Measurements from ENCODE around the gene LCNL1.

The LCNL1 gene

GRCh38 chr9:136972743-136973142 is 10.1 kb upstream of the LCNL1 start:
- Histone ChIP-seq H3K4me1 (ENCODE audit: control insufficient read depth, low read length) (no peaks in the 10 kb centered on the region; the same call in 1 of the 2 replicates), H3K79me2 (ENCODE audit: control insufficient read depth, low read length) (no peaks in the 10 kb centered on the region), H3K4me2 (ENCODE audit: low read length) (no peak overlapping the region), H3K4me3 (ENCODE audit: low read length) (no peak overlapping the region), H3F3A (ENCODE audit: control insufficient read depth, insufficient read depth) (no peaks in the 10 kb centered on the region), H3K9me2 (replicated peaks; ENCODE audit: control insufficient read depth, low read length) (no peaks in the 10 kb centered on the region), H3K27ac (ENCODE audit: low read depth, low read length) (no peak overlapping the region), H3K27me3 (ENCODE audit: control insufficient read depth, low read length) (no peaks in the 10 kb centered on the region), H4K20me1 (ENCODE audit: control insufficient read depth, insufficient read depth, low read depth, low read length) (no peaks in the 10 kb centered on the region), H3K36me3 (ENCODE audit: control insufficient read depth, low read length) (no peaks in the 10 kb centered on the region), H3K9me3 (ENCODE audit: control insufficient read depth, insufficient read depth, low read length) (no peaks in the 10 kb centered on the region)
- no peak for TF ChIP-seq EZH2phosphoT487 (IDR thresholded peaks at IDR 0.05; ENCODE audit: borderline replicate concordance, low read length)

DNA sequence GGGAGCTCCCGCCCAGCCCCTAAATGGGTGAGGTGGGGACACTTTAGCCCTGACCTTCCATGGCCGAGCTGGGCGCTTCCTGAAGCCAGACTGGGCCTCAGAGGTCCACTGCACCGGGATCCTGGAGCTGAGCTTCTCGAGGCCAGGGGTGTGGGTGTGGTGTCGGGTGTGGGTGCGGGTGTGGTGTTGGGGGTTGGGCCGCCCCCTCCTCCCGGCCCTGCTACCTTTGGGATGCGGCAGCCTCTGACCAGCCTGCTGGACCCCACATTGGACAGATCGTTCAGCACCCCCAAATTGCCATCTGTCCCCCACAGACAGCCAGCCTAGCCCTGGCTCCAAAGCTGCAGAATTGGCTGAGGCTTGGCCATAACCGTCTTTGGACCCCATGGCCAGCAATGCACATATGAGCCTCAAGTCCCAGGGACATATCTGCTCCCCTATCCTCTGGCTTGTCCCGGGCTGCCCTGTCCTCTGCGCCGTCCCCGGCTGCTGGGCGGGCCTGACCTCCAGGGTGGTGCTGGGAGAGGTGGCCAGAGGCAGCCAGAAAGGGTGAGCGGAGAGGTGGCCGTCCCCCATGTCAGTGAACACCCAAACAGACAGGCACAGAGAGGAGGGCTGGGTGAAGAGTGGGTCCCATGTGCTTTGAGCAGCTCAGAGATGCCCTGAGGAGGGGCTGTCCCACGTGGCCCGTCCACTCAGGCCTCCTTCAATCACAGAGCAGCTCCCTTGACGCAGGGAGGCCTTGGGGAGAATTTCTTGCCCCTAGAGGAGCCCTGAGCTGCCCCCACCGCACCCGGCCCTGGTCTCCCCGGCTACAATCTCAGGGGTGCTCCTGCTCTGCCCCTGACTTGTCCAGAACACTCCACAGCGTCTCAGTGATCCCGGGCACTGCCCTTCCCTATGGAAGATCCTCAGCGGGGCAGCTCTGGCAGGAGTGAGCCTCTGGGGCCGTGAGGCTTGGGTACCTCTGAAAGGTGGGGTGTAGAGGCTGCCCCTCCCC is 8.9 kb upstream of the LCNL1 start:
- no peaks in the 10 kb centered on the region for H3K27me3 ChIP-seq (ENCODE audit: control insufficient read depth, low read length)
- no peaks in the 10 kb centered on the region for H3K9me3 ChIP-seq (ENCODE audit: control insufficient read depth, insufficient read depth, low read length)
- no peaks in the 10 kb centered on the region for H3K79me2 ChIP-seq (ENCODE audit: control insufficient read depth, low read length)
- no peaks in the 10 kb centered on the region for H3F3A ChIP-seq (ENCODE audit: control insufficient read depth, insufficient read depth)
- H3K9me2 ChIP-seq (replicated peaks; ENCODE audit: control insufficient read depth, low read length), result no peaks in the 10 kb centered on the region
- no peaks in the 10 kb centered on the region for H3K36me3 ChIP-seq (ENCODE audit: control insufficient read depth, low read length)
- no peaks in the 10 kb centered on the region for H4K20me1 ChIP-seq (ENCODE audit: control insufficient read depth, insufficient read depth, low read depth, low read length)
- H3K4me1 ChIP-seq (ENCODE audit: control insufficient read depth, low read length), result no peaks in the 10 kb centered on the region; the same call in 1 of the 2 replicates
- no peak overlapping the region for H3K4me2 ChIP-seq (ENCODE audit: low read length)
- no peak overlapping the region for H3K27ac ChIP-seq (ENCODE audit: low read depth, low read length)
- no peak overlapping the region for H3K4me3 ChIP-seq (ENCODE audit: low read length)
- no peak for TF ChIP-seq EZH2phosphoT487 (IDR thresholded peaks at IDR 0.05; ENCODE audit: borderline replicate concordance, low read length)
- TF ChIP-seq, protein P1, sequence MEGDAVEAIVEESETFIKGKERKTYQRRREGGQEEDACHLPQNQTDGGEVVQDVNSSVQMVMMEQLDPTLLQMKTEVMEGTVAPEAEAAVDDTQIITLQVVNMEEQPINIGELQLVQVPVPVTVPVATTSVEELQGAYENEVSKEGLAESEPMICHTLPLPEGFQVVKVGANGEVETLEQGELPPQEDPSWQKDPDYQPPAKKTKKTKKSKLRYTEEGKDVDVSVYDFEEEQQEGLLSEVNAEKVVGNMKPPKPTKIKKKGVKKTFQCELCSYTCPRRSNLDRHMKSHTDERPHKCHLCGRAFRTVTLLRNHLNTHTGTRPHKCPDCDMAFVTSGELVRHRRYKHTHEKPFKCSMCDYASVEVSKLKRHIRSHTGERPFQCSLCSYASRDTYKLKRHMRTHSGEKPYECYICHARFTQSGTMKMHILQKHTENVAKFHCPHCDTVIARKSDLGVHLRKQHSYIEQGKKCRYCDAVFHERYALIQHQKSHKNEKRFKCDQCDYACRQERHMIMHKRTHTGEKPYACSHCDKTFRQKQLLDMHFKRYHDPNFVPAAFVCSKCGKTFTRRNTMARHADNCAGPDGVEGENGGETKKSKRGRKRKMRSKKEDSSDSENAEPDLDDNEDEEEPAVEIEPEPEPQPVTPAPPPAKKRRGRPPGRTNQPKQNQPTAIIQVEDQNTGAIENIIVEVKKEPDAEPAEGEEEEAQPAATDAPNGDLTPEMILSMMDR (IDR thresholded peaks at IDR 0.05; ENCODE audit: low read depth, low read length, poor library complexity, severe bottlenecking), result no peak

DNA sequence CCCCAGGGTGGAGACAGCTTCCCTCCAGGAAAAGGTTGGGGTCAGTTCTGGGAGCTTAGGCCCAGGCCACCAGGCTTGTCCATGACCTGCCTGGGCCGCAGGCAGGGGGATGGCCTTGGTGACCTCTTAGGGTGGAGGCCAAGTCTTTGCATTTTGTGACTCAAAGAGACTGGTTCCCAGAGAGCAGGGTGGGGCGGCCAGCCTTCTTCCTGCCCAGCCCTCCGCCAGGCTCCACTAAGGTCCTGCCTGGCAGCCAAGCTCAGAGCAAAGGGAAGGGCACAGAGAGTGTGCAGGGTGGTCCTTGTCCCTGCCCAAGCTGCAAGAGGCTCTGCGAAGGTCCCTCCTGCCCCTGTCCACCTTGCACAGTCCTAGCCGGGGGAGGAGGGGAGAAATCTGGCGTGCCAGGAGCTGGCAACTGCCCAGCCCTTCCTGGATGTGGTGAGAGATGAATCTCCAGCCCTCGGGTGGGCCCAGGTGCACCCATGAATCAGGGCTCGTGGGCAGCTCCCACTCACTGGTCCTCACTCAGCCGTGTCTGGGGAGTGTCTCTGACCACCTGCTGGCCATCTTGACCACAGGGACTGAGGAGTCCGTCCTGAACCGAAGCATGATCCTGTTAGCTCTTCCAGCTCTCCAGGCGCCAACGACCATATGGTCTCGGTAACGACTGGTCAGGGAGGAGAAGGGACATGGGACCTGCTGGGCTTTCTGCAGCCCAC is 7.8 kb upstream of the LCNL1 start:
- no peak overlapping the region for H3K4me3 ChIP-seq (ENCODE audit: low read length)
- H3K9me3 ChIP-seq (ENCODE audit: control insufficient read depth, insufficient read depth, low read length), result no peaks in the 10 kb centered on the region
- H3K27ac ChIP-seq (ENCODE audit: low read depth, low read length), result no peak overlapping the region
- TF ChIP-seq EZH2phosphoT487 (IDR thresholded peaks at IDR 0.05; ENCODE audit: borderline replicate concordance, low read length), result no peak
- TF ChIP-seq, protein P1 (IDR thresholded peaks at IDR 0.05; ENCODE audit: low read depth, low read length, poor library complexity, severe bottlenecking), result no peak
- no peaks in the 10 kb centered on the region for H3K36me3 ChIP-seq (ENCODE audit: control insufficient read depth, low read length)
- H3F3A ChIP-seq (ENCODE audit: control insufficient read depth, insufficient read depth), result no peaks in the 10 kb centered on the region
- no peaks in the 10 kb centered on the region for H4K20me1 ChIP-seq (ENCODE audit: control insufficient read depth, insufficient read depth, low read depth, low read length)
- H3K4me1 ChIP-seq (ENCODE audit: control insufficient read depth, low read length), result no peaks in the 10 kb centered on the region; the same call in 1 of the 2 replicates
- no peaks in the 10 kb centered on the region for H3K27me3 ChIP-seq (ENCODE audit: control insufficient read depth, low read length)
- H3K9me2 ChIP-seq (replicated peaks; ENCODE audit: control insufficient read depth, low read length), result no peaks in the 10 kb centered on the region
- no peaks in the 10 kb centered on the region for H3K79me2 ChIP-seq (ENCODE audit: control insufficient read depth, low read length)
- H3K4me2 ChIP-seq (ENCODE audit: low read length), result no peak overlapping the region

All from DOHH2 (cell line).